Sigmoid colon (tissue), 7 donors: ENCODE measurements around the gene MITF. TPM values are rescaled to one million over a fixed set of nuclear protein-coding genes. Genes with fewer than 3 reads are reported as not detected.

Experiments
- DNase-seq: peaks from one replicate; pipeline ENCODE4 v3.0.0-alpha.2; 2019
- H3K27ac ChIP-seq, 4 donors: fragments of 200-600 bp; sonication (generic); one replicate each; pipeline ENCODE4 v1.5.1; 2016 to 2019; ENCODE audit warnings: mild to moderate bottlenecking in 1 of 4
- H3K27me3 ChIP-seq, 3 donors: fragments of 200-600 bp; sonication (generic); one replicate each; pipeline ENCODE4 v1.5.1; 2019; ENCODE audit warnings: mild to moderate bottlenecking in 1 of 3
- H3K36me3 ChIP-seq, 4 donors: fragments of 200-600 bp; sonication (generic); one replicate each; pipeline ENCODE4 v1.5.1; 2016 to 2019
- H3K4me1 ChIP-seq, 4 donors: fragments of 200-600 bp; sonication (generic); one replicate each; pipeline ENCODE4 v1.5.1; 2017 to 2019
- H3K4me3 ChIP-seq, 4 donors: fragments of 200-600 bp; sonication (generic); one replicate each; pipeline ENCODE4 v1.5.1; 2017 to 2019; ENCODE audit warnings: mild to moderate bottlenecking in 2 of 4, moderate library complexity in 1 of 4
- H3K9me3 ChIP-seq, 4 donors: fragments of 200-600 bp in 3 of 4; sonication (generic) in 3 of 4; one replicate each; pipeline versions ENCODE4 v1.5.1 to v1.6.1; 2013 to 2019
- EP300 ChIP-seq, 4 donors: sonication (generic); formaldehyde crosslinking; IDR thresholded peaks; one replicate each; pipeline ENCODE4 v1.6.1; 2017; ENCODE audit warnings: antibody characterized with exemption in 4 of 4
- POLR2A ChIP-seq, 2 donors: fragments of 450-650 bp; IDR thresholded peaks; one replicate each; pipeline ENCODE4 v1.6.1; 2016; ENCODE audit warnings: antibody characterized with exemption in 2 of 2, mild to moderate bottlenecking in 2 of 2, moderate library complexity in 2 of 2
- POLR2AphosphoS5 ChIP-seq, 4 donors: sonication (generic); formaldehyde crosslinking; IDR thresholded peaks; one replicate each; pipeline ENCODE4 v1.6.1; 2017; ENCODE audit warnings: antibody characterized with exemption in 4 of 4
- WGBS, 2 donors: extraction: QIAGEN DNeasy Blood & Tissue Kit; methylation state at CpG; one replicate each; pipeline ENCODE4 v1.1.7; 2013; 5-methylcytosine and 5-hydroxymethylcytosine counted together
- intact Hi-C: fragments of 100-400 bp; cut with DNase I; formaldehyde crosslinking; loops from one replicate; pipeline ENCODE4 v1.15.1; 2023
- polyA plus RNA-seq, 3 donors: library from polyadenylated mRNA; stranded (reverse); fragments of 200-250 nt; gene quantifications; one replicate each; pipeline ENCODE4 v1.2.3, GENCODE V29; 2013
- total RNA-seq, 4 donors: library from RNA; depleted of rRNA; stranded (reverse); fragments of >200 nt; gene quantifications; one replicate each; pipeline ENCODE4 v1.1.0, GENCODE V29; 2016
- TF ChIP-seq, protein P1 (sequence below), 4 experiments: fragments of 450-650 bp in 3 of 4; fragments of 200-600 bp in 1 of 4; IDR thresholded peaks; one replicate each; pipeline ENCODE4 v1.5.1; 2016 to 2019; ENCODE audit warnings: antibody characterized with exemption in 4 of 4, mild to moderate bottlenecking in 3 of 4, moderate library complexity in 2 of 4
- donor health status: healthy with polysubstance abuse.
- donor health status: Bipolar disorder and iron deficiency.
- donor health status: healthy.

The MITF gene
- total and polyA plus RNA-seq, 7 donors = 2.1 to 73.2 (median 65.4) TPM

- DNase-seq = no peak
- intact Hi-C loops = no loop called here
- Histone ChIP-seq H3K9me3 (no peaks in the 10 kb centered on the region), H3K4me3 (no peak overlapping the region), H3K27me3 (no peaks in the 10 kb centered on the region), H3K36me3 (no peaks in the 10 kb centered on the region), H3K27ac (peak overlapping the region; percentile 71 to 81 (median 78)), H3K4me1 (peaks cover 0 to 38% (median 23%) of the 10 kb centered on the region in 4 donors)
- no peak for TF ChIP-seq EP300 (IDR thresholded peaks at IDR 0.05)
- TF ChIP-seq, protein P1, sequence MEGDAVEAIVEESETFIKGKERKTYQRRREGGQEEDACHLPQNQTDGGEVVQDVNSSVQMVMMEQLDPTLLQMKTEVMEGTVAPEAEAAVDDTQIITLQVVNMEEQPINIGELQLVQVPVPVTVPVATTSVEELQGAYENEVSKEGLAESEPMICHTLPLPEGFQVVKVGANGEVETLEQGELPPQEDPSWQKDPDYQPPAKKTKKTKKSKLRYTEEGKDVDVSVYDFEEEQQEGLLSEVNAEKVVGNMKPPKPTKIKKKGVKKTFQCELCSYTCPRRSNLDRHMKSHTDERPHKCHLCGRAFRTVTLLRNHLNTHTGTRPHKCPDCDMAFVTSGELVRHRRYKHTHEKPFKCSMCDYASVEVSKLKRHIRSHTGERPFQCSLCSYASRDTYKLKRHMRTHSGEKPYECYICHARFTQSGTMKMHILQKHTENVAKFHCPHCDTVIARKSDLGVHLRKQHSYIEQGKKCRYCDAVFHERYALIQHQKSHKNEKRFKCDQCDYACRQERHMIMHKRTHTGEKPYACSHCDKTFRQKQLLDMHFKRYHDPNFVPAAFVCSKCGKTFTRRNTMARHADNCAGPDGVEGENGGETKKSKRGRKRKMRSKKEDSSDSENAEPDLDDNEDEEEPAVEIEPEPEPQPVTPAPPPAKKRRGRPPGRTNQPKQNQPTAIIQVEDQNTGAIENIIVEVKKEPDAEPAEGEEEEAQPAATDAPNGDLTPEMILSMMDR (IDR thresholded peaks at IDR 0.05) = no peak
- no peak for TF ChIP-seq POLR2AphosphoS5 (IDR thresholded peaks at IDR 0.05)
- TF ChIP-seq POLR2A (IDR thresholded peaks at IDR 0.05) = no peak
- 70 to 76% methylated on average over 15 of the region's 15 CpGs for WGBS, 2 donors
Observed at GRCh38 chr3:70000028-70000410, 260.8 kb downstream of the MITF start.

DNA sequence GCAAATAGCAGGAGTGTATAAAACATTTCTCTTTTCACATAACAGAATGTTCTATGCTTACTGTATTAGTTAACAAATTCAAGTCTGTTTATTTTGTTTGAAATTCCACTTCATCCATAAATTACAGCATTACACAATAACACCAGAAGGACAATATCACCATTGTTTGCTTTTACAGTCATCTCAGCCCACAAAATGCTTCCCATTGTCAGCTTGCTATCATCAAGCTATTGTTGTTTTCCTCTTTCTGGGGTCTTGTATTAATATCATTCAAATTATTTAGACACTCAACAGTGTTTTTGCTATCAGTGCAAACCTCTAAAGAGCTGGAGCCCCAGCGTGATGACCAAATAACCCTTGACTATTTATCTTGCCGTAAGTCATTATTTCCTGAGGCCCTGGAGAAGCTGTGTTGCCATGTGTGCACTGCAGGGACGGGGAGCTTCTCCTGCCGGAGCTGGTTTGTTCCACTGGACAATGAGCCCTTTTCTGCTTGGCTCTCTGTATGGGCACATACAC is 261.4 kb downstream of the MITF start:
- Histone ChIP-seq H3K27me3 (no peaks in the 10 kb centered on the region), H3K9me3 (no peaks in the 10 kb centered on the region), H3K4me3 (no peak overlapping the region), H3K36me3 (no peaks in the 10 kb centered on the region), H3K27ac (peak overlapping the region in 1 of 4 donors; percentile 4), H3K4me1 (peaks cover 0 to 38% (median 23%) of the 10 kb centered on the region in 4 donors)
- no peak for DNase-seq
- intact Hi-C loops = no loop called here
- TF ChIP-seq, protein P1 (IDR thresholded peaks at IDR 0.05) = no peak
- TF ChIP-seq EP300 (IDR thresholded peaks at IDR 0.05) = no peak
- peak in 1 of 4 donors; percentile 35 for TF ChIP-seq POLR2AphosphoS5 (IDR thresholded peaks at IDR 0.05)
- WGBS, 2 donors = 25 to 50% methylated on average over 4 of the region's 4 CpGs

DNA sequence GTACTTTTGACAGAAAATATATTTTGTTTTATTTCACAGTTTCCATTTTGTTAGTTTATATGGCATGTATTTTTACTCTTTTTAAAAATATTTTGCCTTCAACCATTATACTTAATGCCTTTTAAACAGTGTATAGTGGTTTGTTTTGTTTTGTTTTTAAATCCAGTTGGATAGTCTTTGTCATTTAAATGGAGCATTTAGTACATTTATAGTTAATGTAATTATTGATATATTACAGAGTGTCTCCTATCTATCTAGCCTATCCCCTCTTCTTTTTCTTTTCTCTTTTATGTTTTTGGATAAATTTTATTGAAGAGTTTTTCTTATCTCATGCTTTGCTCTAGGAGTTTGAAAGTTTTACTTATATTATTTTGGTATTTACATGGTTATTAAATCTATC is 263.9 kb downstream of the MITF start:
- Histone ChIP-seq H3K36me3 (no peaks in the 10 kb centered on the region), H3K27me3 (no peaks in the 10 kb centered on the region), H3K4me1 (peaks cover 0 to 26% (median 14%) of the 10 kb centered on the region in 4 donors), H3K27ac (no peak overlapping the region), H3K9me3 (no peaks in the 10 kb centered on the region), H3K4me3 (no peak overlapping the region)
- TF ChIP-seq EP300 (IDR thresholded peaks at IDR 0.05) (no peak), POLR2AphosphoS5 (IDR thresholded peaks at IDR 0.05) (no peak), POLR2A (IDR thresholded peaks at IDR 0.05) (no peak)
- TF ChIP-seq, protein P1 (IDR thresholded peaks at IDR 0.05) = no peak
- no peak for DNase-seq
- intact Hi-C loops = no loop called here

DNA sequence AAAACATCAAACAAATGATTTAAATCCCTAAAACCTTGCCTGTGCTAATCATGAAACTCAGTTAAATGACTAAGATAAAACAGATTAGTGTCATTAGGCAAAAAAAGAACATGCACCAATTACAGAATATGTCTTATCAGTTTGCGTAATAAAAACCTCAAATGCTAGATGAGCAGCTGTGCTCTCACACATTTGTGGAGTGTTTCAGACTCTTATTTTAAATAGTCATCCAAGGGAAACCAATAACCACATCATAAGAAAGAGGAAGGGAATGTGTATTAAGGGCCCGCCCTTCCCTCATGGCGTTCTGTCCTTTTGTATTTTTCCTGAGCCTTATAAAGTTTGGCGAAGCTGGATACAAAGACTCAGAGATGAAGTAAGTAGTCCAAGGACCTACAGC is 266.8 kb downstream of the MITF start:
- DNase-seq = no peak
- Histone ChIP-seq H3K27me3 (no peaks in the 10 kb centered on the region), H3K4me3 (no peak overlapping the region), H3K4me1 (no peaks in the 10 kb centered on the region), H3K9me3 (no peaks in the 10 kb centered on the region), H3K36me3 (no peaks in the 10 kb centered on the region), H3K27ac (no peak overlapping the region)
- TF ChIP-seq POLR2AphosphoS5 (IDR thresholded peaks at IDR 0.05) (no peak), EP300 (IDR thresholded peaks at IDR 0.05) (no peak), POLR2A (IDR thresholded peaks at IDR 0.05) (no peak)
- TF ChIP-seq, protein P1 (IDR thresholded peaks at IDR 0.05) = no peak
- WGBS, 2 donors = 55 to 86% methylated on average over 4 of the region's 4 CpGs
- intact Hi-C loops = no loop called here

DNA sequence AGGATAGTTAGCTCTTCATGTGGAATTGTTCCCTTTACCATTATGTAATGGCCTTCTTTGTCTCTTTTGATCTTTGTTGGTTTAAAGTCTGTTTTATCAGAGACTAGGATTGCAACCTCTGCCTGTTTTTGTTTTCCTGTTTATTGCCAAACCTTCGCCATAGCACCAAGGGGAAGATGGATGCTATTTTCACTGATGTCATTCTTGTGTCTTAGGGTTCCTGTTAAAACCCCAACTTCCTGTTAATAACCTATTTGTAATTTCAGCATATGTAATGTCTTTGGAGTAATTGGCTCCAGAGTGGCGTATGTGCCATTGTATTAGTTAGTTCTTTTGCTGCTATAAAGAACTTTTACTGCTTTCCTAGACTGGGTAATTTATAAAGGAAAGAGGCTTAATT is 271.1 kb downstream of the MITF start:
- Histone ChIP-seq H3K4me3 (no peak overlapping the region), H3K27ac (no peak overlapping the region), H3K27me3 (no peaks in the 10 kb centered on the region), H3K4me1 (peaks cover 0 to 7% (median 7%) of the 10 kb centered on the region in 4 donors), H3K9me3 (no peaks in the 10 kb centered on the region), H3K36me3 (no peaks in the 10 kb centered on the region)
- TF ChIP-seq POLR2A (IDR thresholded peaks at IDR 0.05) (no peak), POLR2AphosphoS5 (IDR thresholded peaks at IDR 0.05) (no peak), EP300 (IDR thresholded peaks at IDR 0.05) (no peak)
- intact Hi-C loops = no loop called here
- 82 to 86% methylated on average over 2 of the region's 2 CpGs for WGBS, 2 donors
- DNase-seq = no peak
